Measurements from ENCODE around the gene TRAPPC3L. TPM values are rescaled to one million over a fixed set of nuclear protein-coding genes. Genes with fewer than 3 reads are reported as not detected.

Gene TRAPPC3L
- total and polyA plus RNA-seq, 2 of the 13 experiments (the other 11 are each of a cell fraction or from before 2014, with no cell fraction given): not detected

- TF ChIP-seq TARDBP (CRISPR knock-in tag; IDR thresholded peaks at IDR 0.05): peak; percentile 100
- peak; percentile 89 for TF ChIP-seq GATAD2A (CRISPR knock-in tag; IDR thresholded peaks at IDR 0.05)
- peak; percentile 99 for TF ChIP-seq KDM2A (CRISPR knock-in tag; IDR thresholded peaks at IDR 0.05; ENCODE audit: borderline replicate concordance, low read depth)
- peak; percentile 96; the same call in 1 of the 2 replicates for TF ChIP-seq ZNF619 (CRISPR knock-in tag; IDR thresholded peaks at IDR 0.05)
- TF ChIP-seq POLR2AphosphoS5 (IDR thresholded peaks at IDR 0.05; ENCODE audit: low read depth, low read length): peak; percentile 91
- peak; percentile 93 for TF ChIP-seq ZNF737 (CRISPR knock-in tag; IDR thresholded peaks at IDR 0.05; ENCODE audit: borderline replicate concordance)
- TF ChIP-seq ZNF670 (CRISPR knock-in tag; IDR thresholded peaks at IDR 0.05; ENCODE audit: borderline replicate concordance): 0 out of 2 replicates have a peak, but pooled peaks have one; percentile 85
- no peak for TF ChIP-seq GPBP1L1 (CRISPR knock-in tag; IDR thresholded peaks at IDR 0.05)
- TF ChIP-seq NFIB (CRISPR knock-in tag; IDR thresholded peaks at IDR 0.05; ENCODE audit: borderline replicate concordance): no peak
- TF ChIP-seq CENPT (CRISPR knock-in tag; IDR thresholded peaks at IDR 0.05; ENCODE audit: low read depth): 0 out of 2 replicates have a peak, but pooled peaks have one; percentile 21
- TF ChIP-seq TEAD3 (CRISPR knock-in tag; optimal IDR thresholded peaks at IDR 0.05; ENCODE audit: borderline replicate concordance): peak; percentile 79
- TF ChIP-seq, protein P1, sequence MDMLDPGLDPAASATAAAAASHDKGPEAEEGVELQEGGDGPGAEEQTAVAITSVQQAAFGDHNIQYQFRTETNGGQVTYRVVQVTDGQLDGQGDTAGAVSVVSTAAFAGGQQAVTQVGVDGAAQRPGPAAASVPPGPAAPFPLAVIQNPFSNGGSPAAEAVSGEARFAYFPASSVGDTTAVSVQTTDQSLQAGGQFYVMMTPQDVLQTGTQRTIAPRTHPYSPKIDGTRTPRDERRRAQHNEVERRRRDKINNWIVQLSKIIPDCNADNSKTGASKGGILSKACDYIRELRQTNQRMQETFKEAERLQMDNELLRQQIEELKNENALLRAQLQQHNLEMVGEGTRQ (IDR thresholded peaks at IDR 0.05; ENCODE audit: low read depth, low read length): no peak
- TF ChIP-seq, protein P1 (CRISPR knock-in tag; IDR thresholded peaks at IDR 0.05; ENCODE audit: borderline replicate concordance): no peak; the same call in 1 of the 2 replicates
- TF ChIP-seq, protein P2, sequence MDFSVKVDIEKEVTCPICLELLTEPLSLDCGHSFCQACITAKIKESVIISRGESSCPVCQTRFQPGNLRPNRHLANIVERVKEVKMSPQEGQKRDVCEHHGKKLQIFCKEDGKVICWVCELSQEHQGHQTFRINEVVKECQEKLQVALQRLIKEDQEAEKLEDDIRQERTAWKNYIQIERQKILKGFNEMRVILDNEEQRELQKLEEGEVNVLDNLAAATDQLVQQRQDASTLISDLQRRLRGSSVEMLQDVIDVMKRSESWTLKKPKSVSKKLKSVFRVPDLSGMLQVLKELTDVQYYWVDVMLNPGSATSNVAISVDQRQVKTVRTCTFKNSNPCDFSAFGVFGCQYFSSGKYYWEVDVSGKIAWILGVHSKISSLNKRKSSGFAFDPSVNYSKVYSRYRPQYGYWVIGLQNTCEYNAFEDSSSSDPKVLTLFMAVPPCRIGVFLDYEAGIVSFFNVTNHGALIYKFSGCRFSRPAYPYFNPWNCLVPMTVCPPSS (IDR thresholded peaks at IDR 0.05): no peak
- no peak for TF ChIP-seq ZUFSP (CRISPR knock-in tag; IDR thresholded peaks at IDR 0.05; ENCODE audit: borderline replicate concordance)
- peak; percentile 100 for TF ChIP-seq ZNF501 (CRISPR knock-in tag; IDR thresholded peaks at IDR 0.05)
- peak; percentile 90 for TF ChIP-seq HNRNPLL (IDR thresholded peaks at IDR 0.05; ENCODE audit: low read depth, low read length, poor library complexity, severe bottlenecking)
- 0 out of 2 replicates have a peak, but pooled peaks have one; percentile 43 for TF ChIP-seq STAT5B (CRISPR knock-in tag; IDR thresholded peaks at IDR 0.05)
- peak; percentile 99 for TF ChIP-seq TOPORS (CRISPR knock-in tag; IDR thresholded peaks at IDR 0.05)
- TF ChIP-seq DBP (CRISPR knock-in tag; IDR thresholded peaks at IDR 0.05; ENCODE audit: not compliant biosample characterization): peak; percentile 59
- TF ChIP-seq ZNF766 (CRISPR knock-in tag; IDR thresholded peaks at IDR 0.05; ENCODE audit: borderline replicate concordance): peak; percentile 87; the same call in 1 of the 2 replicates
Measured at GRCh38 chr6:116570856-116571682, 25.6 kb upstream of the TRAPPC3L start, which contains the start of gene RWDD1 (continued).

Data from HepG2 (cell line).